GM12878 (cell line): Measurements from ENCODE around the gene MAST4. TPM values are rescaled to one million over a fixed set of nuclear protein-coding genes. Genes with fewer than 3 reads are reported as not detected.

Source experiments
- ATAC-seq: fragments of 200-7000 bp; cut with Tn5 transposase; 3 replicates; pipeline ENCODE4 v1.9.1; 2020; ENCODE audit warnings: mild to moderate bottlenecking, moderate library complexity
- BruUV-seq: library from RNA; stranded (reverse); fragments of 400-500 nt; replicated peaks from 2 replicates; lab custom pipeline; 2021; lab: Mats Ljungman, UMichigan
- CTCF ChIA-PET: fragments of 300-600 bp; sonication (Branson Sonifier 250); formaldehyde crosslinking; extraction: SDS; loops from one replicate; lab custom pipeline; 2021; ENCODE audit warnings: inconsistent platforms; lab: Yijun Ruan, JAX
- POLR2A ChIA-PET: fragments of 350-600 bp; formaldehyde crosslinking; extraction: SDS; loops from one replicate; lab custom pipeline; 2021; ENCODE audit warnings: inconsistent platforms; lab: Charles Lee
- RAD21 ChIA-PET: fragments of 300-600 bp; sonication (Branson Sonifier 250); formaldehyde crosslinking; loops from one replicate; lab custom pipeline; 2023; ENCODE audit warnings: antibody characterized with exemption; ENCODE audit not compliant: unreplicated experiment; lab: Charles Lee
- SMC1A ChIA-PET: fragments of 300-600 bp; sonication (Branson Sonifier 250); formaldehyde crosslinking; loops from one replicate; lab custom pipeline; 2023; ENCODE audit not compliant: unreplicated experiment, uncharacterized antibody; lab: Charles Lee
- DNase-seq: peaks from one replicate; pipeline ENCODE4 v3.0.0-alpha.2; 2011; ENCODE audit warnings: low read depth, low spot score
- FAIRE-seq: peaks from 3 replicates; lab custom pipeline; 2011; peaks lifted over from hg19 to GRCh38; lab: Jason Lieb, UNC
- H2AFZ ChIP-seq: 2 replicates; pipeline ENCODE4 v1.6.0; 2011; ENCODE audit warnings: low read depth, low read length, control low read depth; ENCODE audit not compliant: control insufficient read depth
- H3K27ac ChIP-seq: 2 replicates; pipeline ENCODE4 v1.5.1; 2011; ENCODE audit warnings: control low read depth; ENCODE audit not compliant: control insufficient read depth, insufficient read depth
- H3K27me3 ChIP-seq, 2 experiments: replicated peaks in 1 of 2; 2 replicates each; pipeline versions ENCODE4 v1.6.0 to v1.6.1; 2011; ENCODE audit warnings: low read length in 1 of 2; ENCODE audit not compliant: control insufficient read depth in 2 of 2, insufficient read depth in 2 of 2
- H3K36me3 ChIP-seq, 2 experiments: 2 replicates each; pipeline ENCODE4 v1.5.1; 2011; ENCODE audit warnings: low read length in 1 of 2; ENCODE audit not compliant: control insufficient read depth in 2 of 2, insufficient read depth in 2 of 2
- H3K4me1 ChIP-seq: 2 replicates; pipeline ENCODE4 v1.6.1; 2011; ENCODE audit warnings: mild to moderate bottlenecking, low read length, moderate library complexity, mixed read lengths; ENCODE audit not compliant: control insufficient read depth, insufficient read depth
- H3K4me2 ChIP-seq: 2 replicates; pipeline ENCODE4 v1.6.0; 2011; ENCODE audit warnings: control low read depth; ENCODE audit not compliant: control insufficient read depth, insufficient read depth
- H3K4me3 ChIP-seq: fragments of 200-600 bp; sonication (generic); 2 replicates; pipeline ENCODE4 v1.5.1; 2016
- H3K79me2 ChIP-seq: 2 replicates; pipeline ENCODE4 v1.6.0; 2011; ENCODE audit warnings: low read length; ENCODE audit not compliant: control insufficient read depth, insufficient read depth
- H3K9ac ChIP-seq: 2 replicates; pipeline ENCODE4 v1.8.0; 2011; ENCODE audit warnings: low read length, control low read depth, mixed read lengths; ENCODE audit not compliant: control insufficient read depth, insufficient read depth
- H3K9me3 ChIP-seq: replicated peaks from 3 replicates; pipeline ENCODE4 v1.5.1; 2011; ENCODE audit warnings: mild to moderate bottlenecking, low read length; ENCODE audit not compliant: control insufficient read depth, insufficient read depth
- H4K20me1 ChIP-seq: 2 replicates; pipeline ENCODE4 v1.6.0; 2011; ENCODE audit not compliant: control insufficient read depth, insufficient read depth
- BACH1 ChIP-seq: fragments of 450-650 bp; IDR thresholded peaks from 2 replicates; pipeline ENCODE4 v1.6.1; 2017; ENCODE audit warnings: mild to moderate bottlenecking, borderline replicate concordance
- BCL3 ChIP-seq: IDR thresholded peaks from 2 replicates; pipeline ENCODE4 v1.6.1; 2011; ENCODE audit warnings: borderline replicate concordance, low read depth, mild to moderate bottlenecking, moderate library complexity, low read length; ENCODE audit not compliant: insufficient read depth, poor library complexity, severe bottlenecking
- CREM ChIP-seq: IDR thresholded peaks from 2 replicates; pipeline ENCODE4 v1.6.1; 2014; ENCODE audit warnings: antibody characterized with exemption, low read depth
- E2F4 ChIP-seq: IDR thresholded peaks from 2 replicates; pipeline ENCODE4 v1.6.1; 2012; ENCODE audit warnings: low read depth, low read length, improper control_type of control experiment
- FOXM1 ChIP-seq: IDR thresholded peaks from 2 replicates; pipeline ENCODE4 v1.6.1; 2012; ENCODE audit warnings: low read depth, mild to moderate bottlenecking, inconsistent platforms, low read length, moderate library complexity
- IKZF2 ChIP-seq, 2 experiments: fragments of 450-650 bp; IDR thresholded peaks; 2 replicates each; pipeline ENCODE4 v1.6.1; 2017; ENCODE audit warnings: mild to moderate bottlenecking in 2 of 2, moderate library complexity in 2 of 2
- KAT2A ChIP-seq: conservative IDR thresholded peaks from 2 replicates; pipeline ENCODE4 v1.6.1; 2011; ENCODE audit warnings: low read depth, low read length; ENCODE audit not compliant: control insufficient read depth
- PAX8 ChIP-seq: fragments of 450-650 bp; IDR thresholded peaks from 2 replicates; pipeline ENCODE4 v1.6.1; 2017; ENCODE audit warnings: mild to moderate bottlenecking, moderate library complexity
- PBX3 ChIP-seq: IDR thresholded peaks from 2 replicates; pipeline ENCODE4 v1.6.1; 2011; ENCODE audit warnings: mild to moderate bottlenecking, low read depth, low read length, moderate library complexity; ENCODE audit not compliant: insufficient replicate concordance
- SP1 ChIP-seq: IDR thresholded peaks from one replicate; pipeline ENCODE4 v1.6.1; 2011; ENCODE audit warnings: low read depth, low read length
- TCF12 ChIP-seq: IDR thresholded peaks from 2 replicates; pipeline ENCODE4 v1.6.1; 2011; ENCODE audit warnings: low read depth, mild to moderate bottlenecking, low read length
- ZNF384 ChIP-seq: IDR thresholded peaks from 2 replicates; pipeline ENCODE4 v1.6.1; 2012; ENCODE audit warnings: low read depth, mild to moderate bottlenecking, low read length, improper control_type of control experiment, borderline replicate concordance
- ZNF622 ChIP-seq: fragments of 450-650 bp; IDR thresholded peaks from 2 replicates; pipeline ENCODE4 v1.6.1; 2017; ENCODE audit warnings: mild to moderate bottlenecking, inconsistent platforms
- WGBS: methylation state at CpG from one replicate; pipeline ENCODE4 v1.1.6; 2016; ENCODE audit warnings: low lambda C conversion rate; ENCODE audit not compliant: insufficient replicate concordance, insufficient coverage; ENCODE audit errors: missing lambda C conversion rate; 5-methylcytosine and 5-hydroxymethylcytosine counted together
- in situ Hi-C: fragments of 300-500 bp; cut with MboI; formaldehyde crosslinking; loops from 9 replicates; pipeline ENCODE4 v1.14.3; 2018; ENCODE audit warnings: mixed read lengths
- intact Hi-C: fragments of 100-400 bp; cut with micrococcal nuclease; formaldehyde crosslinking; loops from one replicate; pipeline ENCODE4 v1.14.2; 2022; ENCODE audit not compliant: unreplicated experiment
- polyA plus RNA-seq, 11 experiments: library from polyadenylated mRNA; depleted of rRNA in 4 of 11; unstranded in 6 of 11; stranded (reverse) in 5 of 11; fragments of >200 nt; fragmentation: Nextera tagmentation in 4 of 11; fragmentation: Illumina TruSeq in 1 of 11; extraction: Ambion mirVana in 4 of 11; extraction: Trizol in 1 of 11; gene quantifications; 1 replicate in 1 of 11; 2 replicates in 10 of 11; pipeline versions ENCODE4 v1.2.1 to v1.2.3, GENCODE V29; 2011 to 2016; ENCODE audit warnings: inconsistent platforms in 2 of 11, missing spikeins in 2 of 11, low read depth in 1 of 11
- total RNA-seq, 4 experiments: library from RNA; depleted of rRNA in 3 of 4; stranded (reverse); fragments of >200 nt in 3 of 4; fragmentation: Illumina TruSeq in 1 of 4; extraction: Trizol in 1 of 4; gene quantifications; 2 replicates each; pipeline versions ENCODE4 v1.2.1 to v1.2.3, GENCODE V29; 2013 to 2021

Gene MAST4
- total and polyA plus RNA-seq, 10 of the 15 experiments (the other 5 are each of a cell fraction or from before 2014, with no cell fraction given), result 0.02 to 1.6 (median 0.29) TPM; not detected in 1

GRCh38 chr5:66744040-66744439 is 147.8 kb downstream of the MAST4 start:
- Histone ChIP-seq H3K36me3 (no peaks in the 10 kb centered on the region), H3K9ac (no peak overlapping the region), H3K4me2 (no peak overlapping the region), H3K27ac (no peak overlapping the region), H3K9me3 (no peaks in the 10 kb centered on the region), H4K20me1 (no peaks in the 10 kb centered on the region), H3K79me2 (no peaks in the 10 kb centered on the region), H3K4me3 (no peak overlapping the region), H3K4me1 (no peaks in the 10 kb centered on the region), H3K27me3 (no peaks in the 10 kb centered on the region; a peak in 1 of 4 replicates), H2AFZ (no peak overlapping the region)
- SMC1A ChIA-PET, result no interaction called here
- intact Hi-C loops, result no loop called here
- CTCF ChIA-PET, result interaction anchor here (1.3 kb wide), 1 partner anchor 437 kb away, joined by 5 read pairs; no protein-coding TSS in a partner anchor
- ATAC-seq (no peak), FAIRE-seq (no peak), DNase-seq (no peak)
- in situ Hi-C loops, result no loop called here
- POLR2A ChIA-PET, result interaction anchor here (0.6 kb wide), 1 partner anchor 1774 kb away, joined by 7 read pairs; no protein-coding TSS in a partner anchor
- 0% methylated on average over 4 of the region's 4 CpGs for WGBS
- no peak for TF ChIP-seq TCF12
- no peak for TF ChIP-seq IKZF2 (IDR thresholded peaks at IDR 0.05)
- TF ChIP-seq PAX8, result no peak
- BruUV-seq, result no TSS peak
- RAD21 ChIA-PET, result interaction anchor here (1.3 kb wide), 1 partner anchor 436 kb away, joined by 3 read pairs; no protein-coding TSS in a partner anchor

- in situ Hi-C loops, result no loop called here
- Histone ChIP-seq H3K36me3 (no peaks in the 10 kb centered on the region), H3K27ac (no peak overlapping the region), H2AFZ (no peak overlapping the region), H3K9ac (no peak overlapping the region), H3K4me2 (no peak overlapping the region), H3K27me3 (no peaks in the 10 kb centered on the region; a peak in 1 of 4 replicates), H3K9me3 (no peaks in the 10 kb centered on the region), H4K20me1 (no peaks in the 10 kb centered on the region), H3K4me3 (no peak overlapping the region), H3K79me2 (no peaks in the 10 kb centered on the region), H3K4me1 (no peaks in the 10 kb centered on the region)
- CTCF ChIA-PET, result no interaction called here
- ATAC-seq, result no peak
- SMC1A ChIA-PET, result no interaction called here
- FAIRE-seq, result no peak
- 63% methylated on average over 5 of the region's 5 CpGs for WGBS
- POLR2A ChIA-PET, result no interaction called here
- no TSS peak for BruUV-seq
- intact Hi-C loops, result no loop called here
- RAD21 ChIA-PET, result interaction anchor here (1.3 to 1.5 kb wide), 2 partner anchors 437 to 439 kb away, joined by 3 read pairs; no protein-coding TSS in a partner anchor
- DNase-seq, result no peak
- TF ChIP-seq CREM (no peak), BCL3 (no peak), BACH1 (no peak), ZNF622 (no peak), FOXM1 (no peak), SP1 (no peak), TCF12 (no peak), PBX3 (no peak), ZNF384 (no peak), KAT2A (no peak), E2F4 (no peak)
These were observed 149.1 kb downstream of the MAST4 start for GRCh38 chr5:66745297-66745696.
